Lower leg skin (tissue), 3 donors: ENCODE results near the gene PHLDB3.

ENCODE experiments used
- CTCF ChIP-seq, 3 donors: fragments of 450-650 bp; IDR thresholded peaks; one replicate each; pipeline ENCODE4 v1.5.1; 2016; ENCODE audit warnings: antibody characterized with exemption in 3 of 3, mild to moderate bottlenecking in 3 of 3, moderate library complexity in 2 of 3
- POLR2A ChIP-seq, 2 donors: fragments of 450-650 bp; IDR thresholded peaks; one replicate each; pipeline ENCODE4 v1.6.1; 2016 to 2017; ENCODE audit warnings: antibody characterized with exemption in 2 of 2, mild to moderate bottlenecking in 1 of 2, moderate library complexity in 1 of 2

DNA sequence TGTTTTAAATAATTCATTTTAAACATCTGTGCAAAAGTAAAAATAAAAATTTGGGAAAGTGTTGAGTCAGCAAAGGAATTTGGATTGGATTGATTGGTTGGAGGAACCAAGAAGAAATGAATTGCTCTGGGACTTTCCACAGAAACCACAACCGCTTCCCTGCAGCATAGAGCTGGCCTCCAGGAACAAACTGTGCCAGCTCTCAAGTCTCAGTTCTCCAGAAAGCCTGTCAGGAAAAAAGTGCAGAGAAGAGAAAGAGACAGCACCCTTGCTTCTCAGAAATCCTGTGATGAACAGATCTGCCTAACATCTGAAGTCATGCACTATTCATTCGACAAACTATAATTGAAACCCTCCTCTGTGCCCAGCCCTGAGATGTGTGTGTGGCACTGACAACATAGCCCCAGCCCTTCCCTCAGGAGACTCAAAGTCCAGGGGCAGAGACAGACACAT is 54.0 kb downstream of the PHLDB3 start:
- TF ChIP-seq CTCF (IDR thresholded peaks at IDR 0.05) (no peak), POLR2A (IDR thresholded peaks at IDR 0.05) (no peak)
